T-helper 2 cell treated with Interferon-gamma antibody and Interleukin-4, amounts not matched to agents 5 μg/mL and 100 μg/mL, for 36 hours (primary cell): ENCODE results near the gene DCBLD1.
A peak's percentile ranks its signal among the peaks of the same experiment; 100 is the strongest.

Experiments used
- DNase-seq: peaks from one replicate; pipeline ENCODE4 v3.0.0; 2021; ENCODE audit warnings: low spot score
- H3K27ac Mint-ChIP-seq: one replicate; pipeline ENCODE4 v1.8.0; 2021; ENCODE audit warnings: mild to moderate bottlenecking, mixed read lengths
- H3K27me3 Mint-ChIP-seq: one replicate; pipeline ENCODE4 v1.8.0; 2021; ENCODE audit warnings: low read depth, mixed read lengths
- H3K36me3 Mint-ChIP-seq: one replicate; pipeline ENCODE4 v1.8.0; 2021; ENCODE audit warnings: low read depth, mixed read lengths
- H3K4me1 Mint-ChIP-seq: one replicate; pipeline ENCODE4 v1.8.0; 2021; ENCODE audit warnings: low read depth, mixed read lengths
- H3K4me3 Mint-ChIP-seq: one replicate; pipeline ENCODE4 v1.8.0; 2022; ENCODE audit warnings: mild to moderate bottlenecking, moderate library complexity, mixed read lengths
- H3K9me3 Mint-ChIP-seq: one replicate; pipeline ENCODE4 v1.8.0; 2021; ENCODE audit warnings: mixed read lengths

DCBLD1 gene

DNA sequence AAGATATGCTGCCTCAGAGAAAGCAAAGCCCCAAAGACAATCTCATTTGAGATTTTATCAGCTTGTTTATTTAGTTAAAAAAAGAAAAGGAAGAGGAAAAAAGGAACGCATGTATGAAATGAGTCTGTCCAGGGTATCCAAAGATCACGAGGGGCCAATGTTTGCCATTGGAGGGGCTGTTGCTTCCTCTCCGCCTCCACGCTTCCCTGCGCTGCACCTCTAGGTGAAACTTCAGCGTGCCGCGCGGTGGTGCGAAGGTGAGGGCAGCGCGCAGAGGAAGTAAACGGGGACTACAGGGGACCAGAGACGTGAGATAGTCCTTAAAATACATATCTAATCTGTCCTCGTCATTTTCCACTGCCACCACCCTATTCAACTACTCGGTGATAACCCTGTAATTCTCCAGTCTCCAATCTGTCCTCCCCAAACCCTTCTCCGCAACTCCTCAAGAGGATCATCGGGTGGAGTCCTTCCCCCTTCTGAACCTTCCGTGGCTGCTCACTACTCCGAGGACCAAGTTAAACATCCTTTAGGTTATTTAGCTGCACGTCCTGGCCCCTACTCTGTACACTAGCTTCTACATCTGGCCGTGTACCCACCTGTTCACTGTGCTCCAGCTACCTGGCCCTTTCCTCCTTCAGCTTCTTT is 1.1 kb upstream of the DCBLD1 start:
- H3K4me1 Mint-ChIP-seq = peaks cover 23% of the 10 kb centered on the region
- peak overlapping the region; percentile 76 for H3K4me3 Mint-ChIP-seq
- H3K9me3 Mint-ChIP-seq = no peaks in the 10 kb centered on the region
- H3K36me3 Mint-ChIP-seq = peaks cover 3% of the 10 kb centered on the region
- peaks cover 64% of the 10 kb centered on the region for H3K27me3 Mint-ChIP-seq
- no peak overlapping the region for H3K27ac Mint-ChIP-seq
- no peak for DNase-seq

DNA sequence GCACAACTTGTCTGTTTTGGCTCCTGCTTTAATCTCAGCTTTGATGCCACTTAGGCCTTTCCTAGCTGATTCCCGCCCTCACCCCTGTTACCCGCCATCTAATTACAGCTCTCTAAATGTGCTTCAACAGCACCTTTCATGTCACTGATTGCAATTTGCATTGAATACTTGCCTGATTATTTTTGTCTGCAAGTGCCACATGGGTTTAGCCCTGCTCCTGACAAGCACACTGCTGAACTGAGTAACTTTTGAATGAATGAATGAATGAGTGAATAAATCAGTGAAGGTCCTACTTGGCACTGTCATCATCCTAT is 591 bp upstream of the DCBLD1 start:
- peak overlapping the region; percentile 22 for H3K27ac Mint-ChIP-seq
- H3K36me3 Mint-ChIP-seq = peaks cover 3% of the 10 kb centered on the region
- peak overlapping the region; percentile 76 for H3K4me3 Mint-ChIP-seq
- no peaks in the 10 kb centered on the region for H3K9me3 Mint-ChIP-seq
- H3K27me3 Mint-ChIP-seq = peaks cover 63% of the 10 kb centered on the region
- H3K4me1 Mint-ChIP-seq = peaks cover 23% of the 10 kb centered on the region
- no peak for DNase-seq

DNA sequence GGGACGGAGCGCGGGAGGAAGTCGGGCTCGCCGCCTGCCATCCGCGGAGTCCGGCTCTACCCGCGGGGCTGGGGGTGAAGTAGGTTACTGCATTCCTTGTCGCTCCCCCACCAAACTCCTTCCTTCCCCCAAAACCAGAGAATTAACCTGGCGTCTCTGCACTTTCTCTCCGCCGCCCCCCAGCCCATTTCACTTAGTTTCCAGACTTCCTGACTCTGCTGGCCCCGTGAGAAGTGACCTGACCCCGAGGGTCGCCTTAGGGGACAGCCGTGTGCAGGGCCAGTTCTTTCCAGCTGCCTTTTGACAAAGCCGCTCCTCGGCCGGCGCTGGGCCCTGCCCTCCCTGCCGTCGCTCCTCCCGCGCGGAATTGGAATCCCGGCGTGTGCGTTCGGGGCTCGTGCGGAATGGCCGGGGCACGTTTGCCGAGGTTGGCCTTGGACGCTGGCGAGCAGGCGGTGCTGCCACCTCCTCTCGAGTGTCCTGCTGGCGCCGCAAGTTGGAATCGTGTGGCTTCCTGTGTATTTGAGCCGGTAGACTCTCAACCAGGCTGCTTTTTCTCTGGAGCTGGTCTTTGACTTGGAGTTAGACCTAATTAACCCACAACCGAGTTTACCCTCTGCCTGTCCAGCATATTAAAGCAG is 650 bp downstream of the DCBLD1 start:
- peaks cover 3% of the 10 kb centered on the region for H3K36me3 Mint-ChIP-seq
- peaks cover 50% of the 10 kb centered on the region for H3K27me3 Mint-ChIP-seq
- H3K4me1 Mint-ChIP-seq = peaks cover 22% of the 10 kb centered on the region
- DNase-seq = peak; percentile 26
- H3K9me3 Mint-ChIP-seq = no peaks in the 10 kb centered on the region
- peak overlapping the region; percentile 89 for H3K27ac Mint-ChIP-seq
- H3K4me3 Mint-ChIP-seq = peak overlapping the region; percentile 93

DNA sequence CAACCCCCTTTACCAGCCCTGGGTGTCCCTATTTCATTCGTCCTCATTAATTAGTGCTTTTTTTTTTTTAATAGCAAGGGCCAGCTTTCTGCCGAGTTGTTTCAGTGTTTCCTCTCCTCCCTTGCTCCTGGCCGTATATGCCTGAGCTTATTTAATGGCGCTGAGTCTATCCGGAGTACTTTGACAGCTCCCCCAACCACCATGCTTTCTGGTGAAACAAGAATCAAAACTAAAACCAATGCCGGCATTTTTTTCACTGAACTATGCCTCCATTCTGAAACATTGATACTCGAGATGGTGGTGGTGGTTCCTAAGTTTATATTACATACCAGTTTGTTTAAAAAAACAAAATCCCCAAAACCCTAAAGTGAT is 1.2 kb downstream of the DCBLD1 start:
- peaks cover 3% of the 10 kb centered on the region for H3K36me3 Mint-ChIP-seq
- H3K27me3 Mint-ChIP-seq = peaks cover 45% of the 10 kb centered on the region
- H3K9me3 Mint-ChIP-seq = no peaks in the 10 kb centered on the region
- H3K27ac Mint-ChIP-seq = peak overlapping the region; percentile 89
- no peak for DNase-seq
- H3K4me1 Mint-ChIP-seq = peaks cover 21% of the 10 kb centered on the region
- peak overlapping the region; percentile 93 for H3K4me3 Mint-ChIP-seq

DNA sequence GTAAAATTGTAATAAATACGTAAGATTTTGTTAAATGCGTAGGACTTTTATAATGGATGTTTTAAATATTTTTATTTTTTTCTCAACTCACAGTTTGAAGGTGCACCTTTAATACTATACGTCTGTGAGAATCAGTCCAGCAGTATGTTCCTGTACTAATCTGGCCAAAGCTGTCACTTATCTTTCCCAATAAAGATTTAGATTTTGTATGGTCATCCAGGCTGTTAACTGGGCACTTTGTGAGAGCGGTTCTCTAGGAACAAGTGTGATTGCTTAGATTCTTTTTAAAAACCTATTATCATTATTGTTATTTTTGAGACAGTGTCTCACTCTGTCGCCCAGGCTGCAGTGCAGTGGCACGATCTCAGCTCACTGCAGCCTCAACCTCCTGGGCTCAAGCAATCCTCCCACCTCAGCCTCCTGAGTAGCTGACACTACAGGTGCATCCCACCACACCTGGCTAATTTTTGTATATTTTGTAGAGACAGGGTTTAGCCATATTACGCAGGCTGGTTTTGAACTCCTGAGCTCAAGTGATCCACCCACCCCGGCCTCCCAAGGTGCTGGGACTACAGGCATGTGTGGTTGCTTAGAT is 1.7 kb downstream of the DCBLD1 start:
- H3K4me1 Mint-ChIP-seq = peaks cover 21% of the 10 kb centered on the region
- peaks cover 41% of the 10 kb centered on the region for H3K27me3 Mint-ChIP-seq
- DNase-seq = no peak
- H3K36me3 Mint-ChIP-seq = peaks cover 3% of the 10 kb centered on the region
- no peak overlapping the region for H3K27ac Mint-ChIP-seq
- peak overlapping the region; percentile 93 for H3K4me3 Mint-ChIP-seq
- H3K9me3 Mint-ChIP-seq = no peaks in the 10 kb centered on the region

DNA sequence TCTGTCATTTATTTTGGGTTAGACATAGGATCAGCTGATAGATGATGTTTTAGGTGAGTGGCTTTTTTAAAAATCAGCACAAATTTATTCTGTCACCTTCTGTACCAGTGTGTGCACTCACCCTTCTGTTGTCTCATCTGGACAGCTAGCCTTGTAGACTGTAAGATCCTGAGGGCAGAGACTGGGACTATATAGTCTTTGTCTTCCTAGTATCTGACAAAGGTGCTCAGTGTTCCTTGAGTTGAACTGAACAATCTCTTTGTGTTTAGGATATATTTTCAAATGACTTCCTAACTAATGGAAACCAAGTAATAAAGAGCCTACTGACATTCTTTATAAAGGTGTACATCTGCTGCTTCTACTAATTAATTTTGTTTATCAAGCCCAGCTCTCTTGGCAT is 3.0 kb downstream of the DCBLD1 start:
- Mint-ChIP-seq H3K27me3 (peaks cover 32% of the 10 kb centered on the region), H3K4me3 (peak overlapping the region; percentile 24)

DNA sequence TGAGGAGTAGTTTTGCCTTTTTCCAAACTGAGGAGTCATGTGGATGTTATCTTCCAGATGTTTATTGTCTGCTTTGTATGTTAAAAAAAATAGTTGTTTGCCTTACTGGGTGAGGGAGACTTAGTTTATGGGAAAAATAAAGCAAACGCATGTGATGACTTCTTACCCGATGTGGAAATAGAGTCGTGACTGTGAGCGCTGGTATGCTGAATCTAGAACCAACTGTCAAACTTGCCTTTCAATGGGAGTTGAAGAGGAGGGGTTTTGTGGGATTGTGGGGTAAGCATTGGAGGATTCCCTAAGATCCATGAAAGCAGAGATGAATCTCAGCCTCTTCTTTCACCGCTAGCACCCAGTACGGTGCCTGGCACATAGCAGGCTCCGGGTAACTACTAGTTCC is 5.3 kb downstream of the DCBLD1 start:
- Mint-ChIP-seq H3K4me1 (peaks cover 8% of the 10 kb centered on the region), H3K4me3 (no peak overlapping the region), H3K9me3 (no peaks in the 10 kb centered on the region), H3K36me3 (peaks cover 3% of the 10 kb centered on the region), H3K27ac (no peak overlapping the region), H3K27me3 (peaks cover 23% of the 10 kb centered on the region)
- no peak for DNase-seq

More for the DNA sequence above, 3.0 kb downstream of the DCBLD1 start:
- DNase-seq = no peak
- Mint-ChIP-seq H3K4me1 (peaks cover 21% of the 10 kb centered on the region), H3K36me3 (peaks cover 3% of the 10 kb centered on the region), H3K9me3 (no peaks in the 10 kb centered on the region), H3K27ac (no peak overlapping the region)

DNA sequence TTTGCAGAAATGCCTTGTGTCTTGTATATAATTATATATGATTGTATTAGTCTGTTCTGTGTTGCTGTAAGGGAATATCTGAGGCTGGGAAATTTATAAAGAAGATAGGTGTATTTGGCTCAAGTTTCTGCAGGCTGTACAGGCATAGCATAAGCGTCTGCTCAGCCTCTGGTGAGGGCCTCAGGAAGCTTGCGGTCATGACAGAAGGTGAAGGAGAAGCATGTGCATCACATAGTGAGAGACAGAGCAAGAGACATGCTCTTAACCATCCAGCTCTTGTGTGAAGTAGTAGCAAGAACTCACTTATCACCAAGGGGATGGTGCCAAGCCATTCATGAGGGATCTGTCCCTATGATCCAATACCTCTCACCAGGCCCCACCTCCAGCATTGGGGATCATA is 6.5 kb downstream of the DCBLD1 start:
- H3K27me3 Mint-ChIP-seq = peaks cover 21% of the 10 kb centered on the region
- no peak overlapping the region for H3K4me3 Mint-ChIP-seq
- peaks cover 9% of the 10 kb centered on the region for H3K4me1 Mint-ChIP-seq
- H3K9me3 Mint-ChIP-seq = no peaks in the 10 kb centered on the region
- H3K27ac Mint-ChIP-seq = no peak overlapping the region
- H3K36me3 Mint-ChIP-seq = peaks cover 3% of the 10 kb centered on the region
- no peak for DNase-seq

DNA sequence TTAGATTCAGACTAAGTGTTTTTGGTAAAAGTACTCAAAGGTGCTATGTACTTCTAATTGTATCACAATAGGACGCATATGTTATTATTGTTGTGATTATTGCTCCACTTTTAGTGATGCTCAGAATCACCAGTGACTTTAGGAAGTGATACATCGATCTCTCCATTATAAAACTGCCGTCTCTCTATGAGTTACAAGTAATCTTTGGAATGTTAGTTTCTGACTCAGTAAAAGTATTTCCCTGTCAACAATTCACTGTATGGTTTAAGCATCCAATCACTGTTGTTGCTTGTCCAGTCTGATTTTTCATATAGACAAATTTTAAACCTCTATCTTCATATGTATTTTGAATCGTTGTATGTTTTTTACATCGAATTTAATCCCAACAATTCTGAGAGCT is 9.4 kb downstream of the DCBLD1 start:
- H3K4me1 Mint-ChIP-seq = peaks cover 13% of the 10 kb centered on the region
- H3K27me3 Mint-ChIP-seq = peaks cover 5% of the 10 kb centered on the region
- H3K9me3 Mint-ChIP-seq = no peaks in the 10 kb centered on the region
- H3K27ac Mint-ChIP-seq = no peak overlapping the region
- H3K4me3 Mint-ChIP-seq = no peak overlapping the region
- no peaks in the 10 kb centered on the region for H3K36me3 Mint-ChIP-seq
- DNase-seq = no peak

DNA sequence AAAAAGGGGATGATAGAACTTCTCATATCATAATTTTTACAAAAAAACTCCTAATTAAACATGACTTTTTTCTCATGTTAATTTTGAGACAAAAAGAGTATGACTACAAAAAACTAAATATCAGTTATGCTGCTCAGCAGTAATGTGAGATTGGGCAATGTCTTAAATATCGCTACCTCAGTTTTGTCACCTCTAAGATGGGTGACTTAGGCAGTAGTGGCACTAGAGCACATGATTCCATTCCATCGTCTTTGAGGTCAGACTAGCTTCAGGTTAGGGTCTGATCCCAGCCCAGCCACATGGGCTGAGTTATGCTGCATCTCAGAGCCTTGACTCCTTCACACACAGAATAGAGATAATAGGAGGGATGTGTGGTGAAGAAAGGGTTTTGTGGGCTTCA is 11.0 kb downstream of the DCBLD1 start:
- Mint-ChIP-seq H3K27me3 (peaks cover 5% of the 10 kb centered on the region), H3K27ac (no peak overlapping the region), H3K4me3 (no peak overlapping the region), H3K4me1 (peaks cover 18% of the 10 kb centered on the region), H3K9me3 (no peaks in the 10 kb centered on the region), H3K36me3 (no peaks in the 10 kb centered on the region)
- DNase-seq = no peak

DNA sequence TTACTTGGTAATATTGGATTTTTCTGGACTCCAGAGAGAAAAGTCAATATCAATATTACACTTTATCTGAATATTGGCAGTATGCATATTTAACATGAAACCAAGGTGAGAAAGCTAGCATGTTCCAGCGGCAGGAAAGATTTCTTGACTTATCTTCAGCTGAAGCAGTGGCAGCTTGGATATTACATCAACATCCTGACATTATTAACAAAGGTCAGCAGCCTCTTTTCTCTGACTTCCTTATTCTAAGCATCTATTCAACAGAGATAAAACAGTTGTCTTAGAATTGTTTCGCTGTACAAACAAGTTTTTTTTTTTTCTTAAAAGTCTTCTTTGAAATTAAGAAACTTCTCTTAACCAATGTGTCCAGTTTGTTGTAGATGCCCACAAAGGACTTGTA is 11.8 kb downstream of the DCBLD1 start:
- DNase-seq = no peak
- peaks cover 20% of the 10 kb centered on the region for H3K4me1 Mint-ChIP-seq
- no peaks in the 10 kb centered on the region for H3K36me3 Mint-ChIP-seq
- no peaks in the 10 kb centered on the region for H3K9me3 Mint-ChIP-seq
- H3K27ac Mint-ChIP-seq = no peak overlapping the region
- peaks cover 5% of the 10 kb centered on the region for H3K27me3 Mint-ChIP-seq
- H3K4me3 Mint-ChIP-seq = no peak overlapping the region

DNA sequence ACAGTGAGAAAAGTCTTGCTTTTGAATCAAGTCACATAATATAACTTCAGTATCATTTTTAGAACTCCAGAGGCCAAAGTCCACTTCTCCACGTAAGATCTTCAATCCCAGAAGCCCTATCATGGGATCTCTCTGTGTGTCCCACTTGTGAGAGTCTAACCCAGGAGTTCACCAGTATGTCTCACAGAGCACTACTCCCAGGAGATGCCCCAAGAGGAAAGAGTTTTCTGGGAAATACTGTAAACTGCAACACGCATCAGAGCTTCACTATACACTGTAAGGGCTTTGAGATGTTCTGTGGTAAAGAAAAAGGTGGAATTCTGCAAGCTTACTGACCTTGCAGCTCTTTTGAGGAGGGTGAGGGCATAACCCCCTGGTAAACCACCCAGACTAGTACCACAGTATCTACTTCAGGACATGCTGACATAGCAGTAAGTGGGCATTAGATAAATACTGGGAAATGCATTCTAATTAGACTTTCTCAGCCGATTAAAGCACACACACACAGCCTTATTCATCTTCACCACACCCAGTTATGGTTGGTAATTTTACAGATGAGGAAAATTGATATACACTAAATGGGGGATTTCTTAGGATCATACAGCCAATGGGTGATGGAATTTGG is 12.3 kb downstream of the DCBLD1 start:
- H3K27ac Mint-ChIP-seq = no peak overlapping the region

DNA sequence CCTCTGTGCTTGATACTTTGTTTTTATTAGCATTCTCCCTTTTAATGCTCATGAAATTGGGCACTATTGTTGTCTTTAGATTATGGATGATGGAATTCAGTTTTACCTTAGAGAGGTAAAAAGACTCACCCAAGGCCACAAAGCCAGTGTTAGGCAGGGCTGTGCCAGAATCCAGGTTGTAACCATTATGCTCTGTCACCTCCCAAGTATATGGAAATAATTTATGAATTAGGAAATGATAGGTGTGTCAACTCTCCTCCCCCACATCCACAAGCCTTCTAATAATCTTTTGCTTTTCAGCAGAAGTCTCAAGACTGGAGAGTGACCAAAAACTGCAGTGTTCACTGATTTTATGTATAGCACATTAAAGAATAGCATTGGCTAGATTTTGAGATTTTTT is 13.0 kb downstream of the DCBLD1 start:
- Mint-ChIP-seq H3K27ac (no peak overlapping the region), H3K4me3 (no peak overlapping the region), H3K9me3 (no peaks in the 10 kb centered on the region), H3K4me1 (peaks cover 20% of the 10 kb centered on the region), H3K27me3 (peaks cover 5% of the 10 kb centered on the region), H3K36me3 (no peaks in the 10 kb centered on the region)
- no peak for DNase-seq

More for the DNA sequence above, 12.3 kb downstream of the DCBLD1 start:
- Mint-ChIP-seq H3K27me3 (peaks cover 5% of the 10 kb centered on the region), H3K9me3 (no peaks in the 10 kb centered on the region), H3K4me1 (peaks cover 20% of the 10 kb centered on the region), H3K36me3 (no peaks in the 10 kb centered on the region), H3K4me3 (no peak overlapping the region)
- DNase-seq = no peak

DNA sequence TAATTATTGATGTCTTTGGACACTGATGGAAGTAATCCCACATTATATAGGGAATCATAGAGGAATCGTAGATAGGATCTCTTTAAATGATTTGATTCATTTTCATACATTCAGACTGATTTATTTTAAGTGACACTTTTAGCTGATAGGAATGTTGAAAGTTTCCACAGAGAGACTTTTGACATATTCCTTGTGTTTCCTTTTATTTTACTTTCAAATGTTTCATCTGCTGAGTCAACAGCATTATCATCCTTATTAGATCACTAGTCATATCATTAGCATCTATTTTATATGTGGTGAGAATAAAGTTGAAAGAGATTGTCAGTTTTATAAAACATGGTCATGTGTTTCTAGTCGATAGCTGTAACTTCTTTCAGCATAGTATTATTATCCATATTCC is 13.4 kb downstream of the DCBLD1 start:
- no peak for DNase-seq
- no peaks in the 10 kb centered on the region for H3K36me3 Mint-ChIP-seq
- H3K4me1 Mint-ChIP-seq = peaks cover 20% of the 10 kb centered on the region
- H3K27ac Mint-ChIP-seq = no peak overlapping the region
- H3K9me3 Mint-ChIP-seq = no peaks in the 10 kb centered on the region
- no peak overlapping the region for H3K4me3 Mint-ChIP-seq
- peaks cover 5% of the 10 kb centered on the region for H3K27me3 Mint-ChIP-seq
